HG03575 (cell line): ENCODE results near the gene EGFL6.
"Not testable (repeated sequence)": the region's sequence is repeated elsewhere in the genome, so short reads cannot be mapped to it uniquely, and the experiment has no call there.

Source experiments
- ATAC-seq: cut with Tn5 transposase; IDR thresholded peaks from one replicate; pipeline ENCODE4 v1.9.1; 2021; ENCODE audit not compliant: unreplicated experiment, insufficient number of reproducible peaks, low FRiP score; ENCODE audit errors: extremely low read depth

Gene EGFL6

DNA sequence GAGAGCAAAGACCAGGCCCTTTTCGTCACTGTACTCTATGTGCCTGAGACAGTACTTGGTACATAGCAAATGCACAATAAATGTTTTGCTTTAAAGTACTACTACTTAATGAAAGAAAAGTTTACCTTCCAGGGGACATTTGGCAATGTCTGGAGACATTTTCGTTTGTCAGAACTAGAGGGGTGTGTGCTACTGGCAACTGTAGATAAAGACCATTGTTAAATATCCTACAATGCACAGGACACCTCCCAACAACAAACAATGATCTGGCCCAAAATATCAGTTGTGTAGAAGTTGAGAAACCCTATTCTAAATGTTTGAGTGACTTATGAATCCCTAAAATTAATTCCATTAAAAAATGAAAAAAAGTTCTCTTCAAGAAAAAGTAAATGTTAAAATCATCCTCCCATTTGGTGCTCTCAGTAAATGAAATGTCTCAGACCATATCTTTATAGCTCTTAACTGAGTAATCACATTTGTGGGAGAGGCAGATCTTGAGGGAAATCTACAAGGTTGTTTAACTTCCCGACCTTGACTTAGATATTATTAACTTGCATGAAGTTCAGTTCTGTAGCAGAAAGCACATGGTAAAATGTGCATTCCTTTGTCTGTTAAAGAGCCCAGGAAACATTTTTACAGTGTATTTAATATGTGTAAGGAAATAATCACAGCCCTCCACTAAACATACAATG, 18.5 kb downstream of the EGFL6 start:
- ATAC-seq: no peak

DNA sequence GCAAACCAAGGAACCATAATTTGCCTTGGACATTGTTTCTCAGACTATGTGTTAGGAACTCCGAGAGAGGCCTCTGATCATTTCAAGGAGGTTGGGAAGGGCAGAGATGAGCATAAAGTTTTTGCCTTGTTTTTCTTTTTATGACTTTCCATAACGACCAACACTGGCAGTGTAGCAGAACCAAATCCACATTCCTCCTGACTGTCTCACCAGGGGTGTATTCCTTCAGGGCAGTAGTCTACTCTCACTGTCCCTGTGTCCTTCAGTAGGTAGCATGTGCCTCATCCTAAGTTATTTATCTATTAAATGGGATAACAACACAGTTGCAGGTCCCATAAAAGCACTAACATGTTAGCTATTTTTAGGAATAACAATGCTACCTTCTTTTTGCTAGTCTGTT, 20.8 kb downstream of the EGFL6 start:
- ATAC-seq: no peak

- ATAC-seq: no peak
Measured at GRCh38 chrX:13590914-13591313, 21.5 kb downstream of the EGFL6 start.

GRCh38 chrX:13597874-13598273, 28.5 kb downstream of the EGFL6 start:
- ATAC-seq: no peak

DNA sequence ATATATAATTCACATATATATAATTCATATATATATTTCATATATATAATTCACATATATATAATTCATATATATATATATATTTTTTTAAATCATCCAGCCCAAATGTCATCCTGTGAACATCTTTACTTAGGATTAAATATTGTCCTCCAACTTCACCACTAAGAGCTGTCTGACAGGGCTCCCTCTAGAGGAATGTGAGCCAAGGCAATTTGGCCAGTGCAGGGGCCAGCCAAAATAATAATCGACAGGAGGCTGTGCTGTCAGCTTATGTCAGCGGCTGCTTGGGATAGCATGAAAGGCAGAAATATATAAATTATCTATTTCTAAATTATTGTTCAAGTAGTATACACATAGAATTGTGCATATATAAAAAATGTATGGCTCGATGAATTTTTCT, 29.5 kb downstream of the EGFL6 start:
- ATAC-seq: no peak

DNA sequence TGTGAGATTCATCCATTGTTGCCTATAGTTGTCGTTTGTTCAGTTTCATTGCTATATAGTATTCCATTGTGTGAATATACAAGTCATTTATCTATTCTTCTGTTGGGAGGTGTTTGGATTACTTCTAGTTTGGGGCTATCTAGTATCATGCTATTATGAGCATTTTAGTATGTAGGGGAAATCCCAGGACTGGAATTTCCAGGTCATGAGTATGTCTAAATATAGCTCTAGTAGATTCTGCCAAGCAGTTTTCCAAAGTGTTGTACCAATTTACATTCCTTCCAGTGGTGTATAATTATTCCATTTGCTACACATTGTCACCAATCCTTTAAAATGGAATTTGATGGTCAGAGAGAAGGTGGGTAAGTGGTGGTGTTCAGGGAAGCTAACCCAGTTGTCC, 30.1 kb downstream of the EGFL6 start:
- ATAC-seq: no peak

GRCh38 chrX:13605611-13606010, 36.2 kb downstream of the EGFL6 start:
- ATAC-seq: no peak

GRCh38 chrX:13607331-13607995, 38.1 kb downstream of the EGFL6 start:
- ATAC-seq: no peak

- ATAC-seq: no peak
Measured at GRCh38 chrX:13607996-13608365, 38.6 kb downstream of the EGFL6 start.

GRCh38 chrX:13614154-13614553, 44.8 kb downstream of the EGFL6 start:
- no peak for ATAC-seq

DNA sequence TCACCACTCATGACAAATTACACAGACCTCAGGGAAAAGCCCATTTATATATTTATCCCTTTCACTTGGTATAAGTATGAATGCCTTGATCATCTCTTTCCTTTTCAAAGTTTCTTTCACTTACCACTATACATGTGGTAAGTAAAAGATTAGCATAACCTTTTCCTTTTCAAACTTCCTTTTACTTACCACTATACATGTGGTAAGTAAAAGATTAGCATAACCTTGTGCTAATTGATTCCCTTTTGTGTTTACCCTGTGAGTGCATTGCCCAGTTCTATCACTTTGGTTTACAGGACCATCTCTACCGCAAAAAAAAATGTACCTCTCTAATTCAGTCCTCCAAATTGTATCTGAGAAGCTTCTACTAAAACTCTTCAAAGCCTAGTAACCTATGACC, 50.8 kb downstream of the EGFL6 start:
- no peak for ATAC-seq

DNA sequence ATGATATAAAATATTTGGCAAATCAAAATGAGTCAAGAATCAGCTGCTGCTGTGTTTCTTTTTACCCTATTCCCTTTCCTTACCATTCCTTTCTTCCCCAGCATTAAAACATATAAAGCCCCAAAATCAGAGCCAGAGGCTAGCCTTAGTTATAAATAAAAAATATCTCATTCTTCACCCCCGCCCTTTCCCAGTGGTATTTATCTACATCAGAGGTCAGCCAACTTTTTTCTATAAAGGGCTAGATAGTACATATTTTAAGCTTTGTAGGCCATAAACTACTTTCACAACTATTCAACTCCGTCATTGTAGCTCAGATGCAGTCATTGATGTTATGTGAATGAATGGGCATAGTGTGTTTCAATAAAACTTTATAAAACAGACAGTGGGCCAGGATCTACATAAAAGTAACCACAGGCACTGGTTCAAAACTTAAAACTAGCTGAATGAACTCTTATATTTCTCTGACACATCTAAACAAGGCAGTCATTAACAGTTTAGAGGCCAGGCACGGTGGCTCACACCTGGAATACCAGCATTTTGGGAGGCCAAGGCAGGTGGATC, 53.1 kb downstream of the EGFL6 start:
- ATAC-seq: no peak

GRCh38 chrX:13627306-13627705, 57.9 kb downstream of the EGFL6 start:
- ATAC-seq: no peak

DNA sequence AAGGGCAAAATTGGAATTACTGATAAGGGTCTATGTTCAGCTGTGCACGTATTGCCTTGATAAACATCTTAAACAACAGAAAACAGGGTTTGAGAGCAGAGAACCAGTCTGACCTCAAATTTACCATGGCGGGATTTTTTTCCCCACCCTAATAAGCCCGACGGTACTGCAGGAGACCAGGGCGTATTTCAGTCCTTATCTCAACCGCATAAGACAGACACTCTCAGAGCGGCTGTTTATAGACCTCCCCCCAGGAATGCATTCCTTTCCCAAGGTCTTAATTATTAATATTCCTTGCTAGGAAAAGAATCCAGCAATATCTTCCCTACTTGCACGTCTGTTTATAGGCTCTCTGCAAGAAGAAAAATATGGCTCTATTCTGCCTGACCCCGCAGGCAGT, 67.8 kb downstream of the EGFL6 start:
- not testable (repeated sequence) for ATAC-seq

- no peak for ATAC-seq
Measured at GRCh38 chrX:13638021-13638420, 68.6 kb downstream of the EGFL6 start.

- no peak for ATAC-seq
Measured at GRCh38 chrX:13638826-13639225, 69.4 kb downstream of the EGFL6 start.

- not testable (repeated sequence) for ATAC-seq
Measured at GRCh38 chrX:13641684-13642083, 72.3 kb downstream of the EGFL6 start.

DNA sequence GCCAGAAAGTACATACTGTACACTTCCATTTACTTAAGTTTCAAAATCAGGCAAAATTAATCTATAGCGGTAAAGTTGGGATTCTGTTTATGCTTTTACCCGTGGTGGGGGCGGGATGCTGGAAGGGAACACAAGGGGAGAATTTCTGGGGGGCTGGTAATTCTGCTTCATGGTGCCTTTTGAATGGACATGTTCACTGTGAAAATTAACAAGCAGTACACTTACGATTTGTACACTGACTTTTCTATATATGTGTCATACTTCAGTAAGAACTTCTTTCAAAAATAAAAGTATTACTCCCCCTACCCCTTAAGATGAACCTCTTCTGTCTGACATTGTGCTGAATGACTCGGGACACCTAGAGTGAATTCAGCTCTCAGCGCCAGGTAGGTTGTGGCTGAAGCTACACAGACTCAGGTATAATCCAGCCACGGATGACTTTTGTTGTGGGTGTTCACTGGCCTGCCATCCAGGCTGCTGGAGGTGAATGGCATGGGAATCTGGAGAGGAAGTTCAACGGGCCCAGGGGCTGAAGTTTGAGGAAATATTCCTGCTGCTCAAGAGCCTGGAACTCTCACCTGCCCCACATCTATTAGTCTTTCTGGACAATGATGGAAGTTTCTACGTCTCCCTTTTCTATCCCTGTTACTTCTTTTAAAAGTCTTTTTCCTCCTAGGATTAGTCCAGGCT, 76.2 kb downstream of the EGFL6 start:
- no peak for ATAC-seq

- ATAC-seq: no peak
Measured at GRCh38 chrX:13646154-13646549, 76.8 kb downstream of the EGFL6 start.

- ATAC-seq: no peak
Measured at GRCh38 chrX:13647709-13648212, 78.4 kb downstream of the EGFL6 start.
